GM12864 (cell line): ENCODE data around the gene C16orf74.
A peak's percentile ranks its signal among the peaks of the same experiment; 100 is the strongest.

Source experiments
- DNase-seq: peaks from one replicate; pipeline ENCODE4 v3.0.0-alpha.2; 2011; ENCODE audit warnings: low read depth
- H3K4me3 ChIP-seq: 2 replicates; pipeline ENCODE4 v1.5.1; 2011; ENCODE audit warnings: mild to moderate bottlenecking, low read depth, low read length, control low read depth
- CTCF ChIP-seq: IDR thresholded peaks from 2 replicates; pipeline ENCODE4 v1.5.1; 2011; ENCODE audit warnings: low read depth, mild to moderate bottlenecking, moderate library complexity, low read length, control low read depth, inconsistent platforms; ENCODE audit errors: missing control alignments

C16orf74 gene

GRCh38 chr16:85757341-85757822 is 6.5 kb upstream of the C16orf74 start:
- no peak for DNase-seq
- TF ChIP-seq CTCF: no peak
- H3K4me3 ChIP-seq: no peak overlapping the region

GRCh38 chr16:85755929-85756768 is 5.3 kb upstream of the C16orf74 start:
- peak overlapping the region; percentile 27; the same call in 1 of the 2 replicates for H3K4me3 ChIP-seq

GRCh38 chr16:85754413-85754812 is 3.5 kb upstream of the C16orf74 start:
- no peak overlapping the region for H3K4me3 ChIP-seq
- no peak for DNase-seq
- no peak for TF ChIP-seq CTCF

More at GRCh38 chr16:85755929-85756768, 5.3 kb upstream of the C16orf74 start:
- peak; percentile 72 for DNase-seq
- TF ChIP-seq CTCF: no peak

- TF ChIP-seq CTCF: no peak
- DNase-seq: no peak
- no peak overlapping the region for H3K4me3 ChIP-seq
Measured at GRCh38 chr16:85753976-85754375, 3.1 kb upstream of the C16orf74 start.

GRCh38 chr16:85753559-85753958 is 2.7 kb upstream of the C16orf74 start:
- no peak for DNase-seq
- TF ChIP-seq CTCF: no peak
- H3K4me3 ChIP-seq: no peak overlapping the region

GRCh38 chr16:85752511-85753420 is 1.9 kb upstream of the C16orf74 start:
- peak overlapping the region; percentile 8; the same call in 1 of the 2 replicates for H3K4me3 ChIP-seq
- TF ChIP-seq CTCF: peak; percentile 67
- peak; percentile 60 for DNase-seq
